IPS-NIHi7 (cell line): Measurements from ENCODE around the gene EXD3.
"Not testable (repeated sequence)": the region's sequence is repeated elsewhere in the genome, so short reads cannot be mapped to it uniquely, and the experiment has no call there.

Experiments used
- DNase-seq: peaks from one replicate; pipeline ENCODE4 v3.0.0; 2012; ENCODE audit warnings: mixed read lengths; ENCODE audit errors: extremely low spot score

EXD3 gene

GRCh38 chr9:137411260-137411644 lies 11.7 kb downstream of the EXD3 start:
- no peak for DNase-seq

DNA sequence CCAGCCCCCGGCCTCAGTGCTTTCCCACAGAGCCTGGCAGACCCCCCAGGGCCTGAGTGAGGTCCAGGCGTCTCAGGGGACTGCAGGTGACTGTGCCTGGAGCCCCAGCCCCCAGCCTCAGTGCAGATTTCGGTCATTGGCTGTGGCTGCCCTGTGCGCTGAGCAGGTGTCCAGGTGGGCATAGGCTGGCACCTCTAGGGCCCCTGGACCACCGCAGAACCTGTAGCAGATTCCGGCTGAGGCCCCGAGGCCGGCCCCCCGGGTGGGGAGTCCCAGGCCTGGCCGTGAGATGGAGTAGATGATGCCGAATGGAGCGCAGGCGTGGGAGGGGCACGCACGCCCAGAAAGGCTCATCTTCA lies 12.1 kb downstream of the EXD3 start:
- DNase-seq = no peak

DNA sequence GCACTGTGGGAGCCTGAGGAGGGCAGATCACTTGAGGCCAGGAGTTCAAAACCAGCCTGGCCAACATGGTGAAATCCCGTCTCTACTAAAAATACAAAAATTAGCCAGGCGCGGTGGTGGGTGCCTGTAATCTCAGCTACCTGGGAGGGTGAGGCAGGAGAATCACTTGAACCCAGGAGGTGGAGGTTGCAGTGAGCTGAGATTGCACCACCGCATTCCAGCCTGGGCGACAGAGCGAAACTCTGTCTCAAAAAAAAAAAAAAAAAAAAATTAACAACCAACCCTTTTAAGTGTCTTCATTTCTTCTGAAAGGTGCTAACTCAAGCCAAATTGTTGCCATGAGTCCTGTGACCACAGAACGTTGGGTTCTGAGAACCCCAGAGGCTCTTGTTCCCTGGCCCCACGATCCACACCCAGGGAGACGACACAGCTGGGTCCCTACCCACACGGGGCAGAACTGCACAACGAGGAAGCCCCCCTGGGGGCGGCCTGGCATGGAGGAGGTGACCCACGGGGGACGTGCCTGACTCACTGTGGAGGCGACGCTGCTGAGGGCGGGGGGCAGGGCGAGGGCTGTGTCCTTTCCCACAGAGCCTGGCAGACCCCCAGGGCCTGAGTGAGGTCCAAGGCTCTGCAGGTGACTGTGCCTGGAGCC lies 12.6 kb downstream of the EXD3 start:
- DNase-seq = not testable (repeated sequence)

DNA sequence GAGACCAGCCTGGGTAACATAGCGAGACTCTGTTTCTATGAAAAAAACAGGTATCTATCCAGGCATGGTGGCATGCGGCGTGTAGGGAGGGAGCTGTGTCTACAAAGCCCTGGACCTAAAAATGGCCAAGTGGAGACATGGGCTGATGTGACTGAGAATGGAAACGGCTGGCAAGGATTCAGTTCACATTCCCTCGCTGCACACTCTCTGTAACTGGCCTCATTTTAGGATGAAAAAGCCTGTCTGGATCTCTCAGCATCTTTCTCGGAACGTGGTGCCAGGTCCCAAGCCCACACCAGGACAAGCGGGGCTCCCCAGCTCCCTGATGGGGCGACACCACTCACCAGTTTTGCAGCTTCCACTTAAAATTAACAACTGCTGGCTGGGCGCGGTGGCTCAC lies 13.4 kb downstream of the EXD3 start:
- DNase-seq = no peak

DNA sequence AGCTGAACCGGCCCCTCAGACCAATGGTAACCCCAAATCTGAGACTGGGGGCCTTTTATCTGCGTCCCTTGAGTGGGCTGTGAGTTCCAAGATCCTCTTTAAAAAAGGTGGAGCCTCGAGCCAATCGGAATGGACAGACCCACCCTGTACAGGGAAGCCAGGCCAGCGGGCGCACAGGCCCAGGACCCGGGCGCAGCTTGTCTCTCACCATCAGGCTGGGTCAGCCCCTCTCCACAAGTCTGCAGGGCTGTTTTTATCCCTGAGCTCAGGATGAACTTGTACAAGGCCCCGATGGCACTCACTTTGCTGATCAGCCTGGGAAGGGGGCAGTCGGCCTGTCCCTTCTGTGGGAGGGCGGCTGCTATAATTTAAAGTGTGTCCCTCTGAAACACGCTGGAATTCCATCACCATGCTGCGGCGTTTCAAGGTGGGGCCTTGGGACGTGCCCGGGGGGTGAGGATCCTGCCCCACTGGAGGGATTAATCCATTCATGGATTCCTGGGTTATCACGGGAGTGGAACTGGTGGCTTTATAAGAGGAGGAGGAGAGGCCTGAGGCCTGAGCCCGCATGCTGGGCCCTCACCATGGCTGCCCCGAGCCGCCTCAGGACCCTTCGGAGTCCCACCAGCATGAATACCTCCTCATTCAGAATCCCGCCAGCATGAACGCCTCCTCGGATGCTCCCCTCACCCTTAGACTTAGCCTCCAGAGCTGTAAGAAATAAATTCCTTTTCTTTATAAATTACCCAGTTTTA lies 14.1 kb downstream of the EXD3 start:
- no peak for DNase-seq

DNA sequence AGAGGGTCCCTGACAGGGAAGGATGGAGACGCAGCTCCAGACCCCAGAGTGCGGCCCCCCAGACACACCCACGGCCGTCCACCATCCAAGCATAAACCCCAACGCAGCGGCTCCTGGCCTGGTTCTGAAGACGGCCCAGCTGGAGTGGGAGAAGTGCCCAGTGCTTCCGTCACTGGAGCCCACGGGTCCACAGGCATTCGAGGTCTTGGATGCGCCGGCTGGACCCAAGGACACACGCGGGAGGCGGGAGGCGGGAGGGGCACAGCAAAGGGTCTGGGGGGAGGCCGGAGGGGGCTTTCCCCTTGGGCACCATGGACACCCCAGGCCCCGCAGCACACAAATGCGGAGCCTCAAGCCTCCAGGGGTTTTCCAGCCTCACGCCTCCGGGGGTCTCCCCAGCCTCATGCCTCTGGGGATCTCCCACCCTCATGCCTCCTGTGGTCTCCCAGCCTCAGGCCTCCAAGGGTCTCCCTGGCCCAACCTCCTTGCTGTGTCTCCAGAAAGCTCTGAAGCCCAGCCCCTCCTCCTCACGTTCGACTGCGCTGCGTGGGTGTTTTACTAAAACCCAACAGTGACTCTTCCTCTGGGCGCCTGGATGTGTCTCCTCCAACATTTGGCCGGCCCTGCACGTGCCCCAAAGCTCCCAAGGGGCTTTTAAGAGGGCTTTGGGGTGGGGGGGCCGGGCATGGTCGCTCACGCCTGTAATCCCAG lies 15.2 kb downstream of the EXD3 start:
- no peak for DNase-seq

DNA sequence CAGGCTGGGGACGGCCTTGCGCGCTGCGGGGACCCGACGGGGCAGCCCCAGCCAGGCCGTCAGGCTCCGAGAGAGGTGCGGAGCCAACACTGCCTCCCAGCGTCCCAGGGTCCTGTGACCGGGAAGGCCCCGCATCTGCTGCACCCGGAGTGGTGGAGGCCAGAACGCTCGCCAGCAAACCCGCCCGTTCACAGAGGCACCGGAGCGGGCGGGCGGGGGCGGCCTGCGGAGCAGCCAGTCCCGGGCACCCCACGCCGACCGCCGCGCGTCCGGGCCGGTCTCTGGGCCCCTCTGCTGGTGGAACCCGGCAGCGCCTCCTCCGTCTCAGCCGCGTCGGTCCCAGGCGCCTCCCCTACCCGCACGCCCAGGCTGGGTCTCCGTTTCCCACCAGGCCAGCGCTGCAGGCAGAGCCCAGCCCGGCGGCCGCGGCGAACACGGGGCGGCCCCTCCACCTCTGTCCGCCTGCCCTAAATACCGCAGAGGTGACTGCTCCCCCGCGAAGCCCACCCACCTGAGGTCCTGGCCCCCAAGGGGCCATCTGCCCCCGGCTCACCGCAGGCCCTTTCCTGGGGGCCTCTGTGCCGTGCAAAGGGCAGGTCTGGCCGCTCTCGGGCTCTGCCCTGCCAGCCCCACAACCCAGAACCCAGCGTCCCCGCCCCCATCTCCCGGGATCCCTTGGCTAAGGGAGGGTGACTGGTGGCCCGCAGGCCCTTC lies 15.9 kb downstream of the EXD3 start:
- peak; percentile 95 for DNase-seq

- no peak for DNase-seq
These were observed 16.7 kb downstream of the EXD3 start for GRCh38 chr9:137406085-137406760.

GRCh38 chr9:137405677-137406081 lies 17.3 kb downstream of the EXD3 start:
- no peak for DNase-seq

DNA sequence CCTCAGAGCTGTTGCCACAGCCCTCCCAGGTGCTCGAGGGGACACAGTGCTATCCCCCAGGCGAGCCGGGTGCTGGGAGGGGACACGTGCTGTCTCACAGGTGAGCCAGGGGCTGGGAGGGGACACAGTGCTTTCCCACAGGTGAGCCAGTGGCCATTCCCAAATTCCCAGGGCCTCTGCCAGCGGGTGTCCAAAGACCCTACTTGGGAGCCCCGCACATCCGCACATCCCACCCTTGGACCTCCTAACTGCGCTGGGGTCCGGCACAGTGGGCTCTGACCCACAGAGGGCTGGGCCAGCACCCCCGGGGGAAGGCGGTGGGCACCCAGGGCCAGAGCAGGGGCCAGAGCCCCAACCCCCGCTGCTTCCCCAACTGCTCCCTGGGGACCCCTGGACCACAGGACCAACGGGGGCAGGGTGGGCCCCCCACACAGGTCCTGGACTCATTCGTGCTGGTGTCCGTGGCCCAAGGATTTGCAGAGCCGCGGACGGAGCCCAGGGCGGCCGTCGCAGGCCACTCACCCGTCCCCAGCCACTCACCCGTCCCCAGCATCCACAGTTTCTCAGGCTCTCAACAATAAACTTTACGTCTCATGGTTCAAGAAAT lies 17.9 kb downstream of the EXD3 start:
- DNase-seq = no peak

DNA sequence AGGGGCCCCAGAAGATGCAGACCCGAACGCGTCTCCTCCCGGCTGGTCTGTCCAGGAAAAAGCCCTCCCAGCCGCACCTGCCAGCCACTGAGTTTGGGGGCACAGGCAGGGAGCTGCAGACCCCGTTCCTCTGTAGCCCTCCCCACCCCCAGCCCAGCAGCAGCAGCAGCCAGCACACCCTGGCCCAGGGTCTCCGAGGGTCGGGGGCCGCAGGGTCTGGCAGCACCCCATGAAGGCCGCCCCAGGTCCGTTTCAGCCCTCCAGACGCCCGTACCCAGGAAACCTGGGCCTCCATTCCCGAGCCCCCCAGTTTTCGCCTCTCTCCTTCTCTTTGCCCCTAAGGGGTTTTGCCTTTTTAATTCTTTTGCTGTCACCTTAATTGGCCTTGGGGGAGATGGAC lies 19.7 kb downstream of the EXD3 start:
- DNase-seq = no peak

- no peak for DNase-seq
These were observed 20.2 kb downstream of the EXD3 start for GRCh38 chr9:137402746-137403145.

- DNase-seq = no peak
These were observed 24.1 kb downstream of the EXD3 start for GRCh38 chr9:137398561-137399468.

DNA sequence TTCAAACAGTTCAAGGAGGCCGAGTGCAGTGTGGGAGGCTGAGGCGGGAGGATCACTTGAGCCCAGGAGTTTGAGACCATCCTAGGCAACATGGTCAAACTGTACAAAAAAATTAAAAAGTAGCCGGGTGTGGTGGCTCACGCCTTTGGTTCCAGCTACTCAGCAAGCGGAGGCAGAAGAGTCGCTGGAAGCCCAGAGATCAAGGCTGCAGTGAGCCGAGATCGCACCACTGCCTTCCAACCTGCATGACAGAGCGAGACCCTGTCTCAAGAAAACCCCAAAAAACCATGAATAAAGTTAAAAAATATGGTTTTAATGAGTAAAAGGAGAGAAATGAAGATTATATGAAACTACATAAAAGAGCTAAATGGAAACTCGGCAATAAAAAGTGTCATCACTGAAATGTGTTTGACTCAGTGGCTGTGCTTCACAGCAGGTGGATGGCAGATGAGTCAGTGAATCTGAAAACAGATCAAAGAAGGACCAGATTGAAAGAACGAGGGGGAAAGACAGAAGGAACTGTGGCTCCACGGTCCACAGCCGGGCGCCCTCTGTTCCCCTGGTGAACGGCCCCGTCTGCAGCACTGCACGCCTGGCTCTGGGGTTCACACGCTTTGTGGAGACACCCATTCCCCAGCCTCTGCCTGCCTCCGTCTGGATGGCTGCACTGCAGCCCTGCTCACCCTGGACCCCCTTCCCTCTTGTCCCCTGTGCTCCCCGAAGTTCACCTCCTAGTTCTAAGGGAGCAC lies 25.1 kb downstream of the EXD3 start:
- DNase-seq = no peak

GRCh38 chr9:137396634-137397367 lies 26.2 kb downstream of the EXD3 start:
- DNase-seq = no peak

DNA sequence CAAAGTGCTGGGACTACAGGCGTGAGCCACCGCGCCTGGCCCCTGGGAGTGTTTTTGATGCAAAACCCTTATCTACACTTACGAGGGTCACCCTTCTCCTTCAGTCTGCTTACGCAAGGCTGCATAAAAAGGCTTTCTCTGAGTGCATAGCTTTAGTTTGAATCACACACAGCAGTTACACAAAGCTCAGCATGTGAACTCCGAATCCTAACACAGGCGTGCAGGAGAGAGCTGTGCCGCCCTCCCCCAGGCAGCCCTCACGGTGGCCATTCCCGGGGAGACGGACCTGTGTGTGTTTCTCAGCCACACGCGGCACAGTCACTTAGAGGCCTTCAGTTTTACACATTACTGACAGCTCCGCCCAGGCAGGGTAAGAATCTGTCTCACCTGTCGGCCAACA lies 26.7 kb downstream of the EXD3 start:
- no peak for DNase-seq

GRCh38 chr9:137395666-137396010 lies 27.3 kb downstream of the EXD3 start:
- DNase-seq = no peak

GRCh38 chr9:137394866-137395665 lies 27.9 kb downstream of the EXD3 start:
- no peak for DNase-seq
